GM12864 (cell line): ENCODE data around the gene ATIC.

ENCODE experiments used
- DNase-seq: peaks from one replicate; pipeline ENCODE4 v3.0.0-alpha.2; 2011; ENCODE audit warnings: low read depth
- H3K4me3 ChIP-seq: 2 replicates; pipeline ENCODE4 v1.5.1; 2011; ENCODE audit warnings: mild to moderate bottlenecking, low read depth, low read length, control low read depth
- TF ChIP-seq, protein P1 (sequence below): IDR thresholded peaks from 2 replicates; pipeline ENCODE4 v1.5.1; 2011; ENCODE audit warnings: low read depth, mild to moderate bottlenecking, moderate library complexity, low read length, control low read depth, inconsistent platforms; ENCODE audit errors: missing control alignments

The ATIC gene

DNA sequence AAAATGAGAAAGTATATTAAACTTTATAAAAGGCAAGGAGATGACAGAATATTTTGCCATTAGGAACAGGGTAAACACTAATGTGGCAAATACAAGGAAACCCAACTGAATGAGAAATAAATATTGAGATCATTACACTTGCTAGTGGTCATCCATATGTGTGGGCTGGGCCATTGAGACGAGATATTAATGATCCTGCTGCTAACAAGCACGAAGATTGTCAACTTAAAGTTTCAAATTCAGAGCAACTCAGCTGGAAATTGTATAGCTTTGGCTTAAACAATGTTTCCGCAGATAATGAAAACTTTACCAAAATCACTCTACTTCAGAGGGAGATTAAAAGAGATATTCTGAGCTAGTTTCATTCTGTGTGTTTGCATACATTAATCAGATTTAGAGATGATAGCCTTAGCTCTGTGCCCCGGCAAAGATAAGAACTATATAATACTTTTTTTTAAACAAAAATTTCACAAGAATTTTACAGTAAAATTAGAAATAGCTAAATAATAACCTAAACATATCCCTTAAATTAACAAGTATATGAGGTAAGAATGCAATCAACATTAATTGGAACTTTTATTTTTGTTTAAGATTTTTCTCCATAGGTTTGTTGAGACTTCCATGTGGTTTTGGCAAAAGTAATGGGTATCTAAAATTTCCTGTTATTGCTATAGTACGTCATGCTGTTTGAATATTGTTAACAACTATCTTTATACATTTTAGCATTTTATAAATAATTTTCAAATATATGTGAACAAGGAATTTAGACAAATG is 84.0 kb downstream of the ATIC start:
- TF ChIP-seq, protein P1, sequence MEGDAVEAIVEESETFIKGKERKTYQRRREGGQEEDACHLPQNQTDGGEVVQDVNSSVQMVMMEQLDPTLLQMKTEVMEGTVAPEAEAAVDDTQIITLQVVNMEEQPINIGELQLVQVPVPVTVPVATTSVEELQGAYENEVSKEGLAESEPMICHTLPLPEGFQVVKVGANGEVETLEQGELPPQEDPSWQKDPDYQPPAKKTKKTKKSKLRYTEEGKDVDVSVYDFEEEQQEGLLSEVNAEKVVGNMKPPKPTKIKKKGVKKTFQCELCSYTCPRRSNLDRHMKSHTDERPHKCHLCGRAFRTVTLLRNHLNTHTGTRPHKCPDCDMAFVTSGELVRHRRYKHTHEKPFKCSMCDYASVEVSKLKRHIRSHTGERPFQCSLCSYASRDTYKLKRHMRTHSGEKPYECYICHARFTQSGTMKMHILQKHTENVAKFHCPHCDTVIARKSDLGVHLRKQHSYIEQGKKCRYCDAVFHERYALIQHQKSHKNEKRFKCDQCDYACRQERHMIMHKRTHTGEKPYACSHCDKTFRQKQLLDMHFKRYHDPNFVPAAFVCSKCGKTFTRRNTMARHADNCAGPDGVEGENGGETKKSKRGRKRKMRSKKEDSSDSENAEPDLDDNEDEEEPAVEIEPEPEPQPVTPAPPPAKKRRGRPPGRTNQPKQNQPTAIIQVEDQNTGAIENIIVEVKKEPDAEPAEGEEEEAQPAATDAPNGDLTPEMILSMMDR = no peak
- no peak for DNase-seq
- H3K4me3 ChIP-seq = no peak overlapping the region

DNA sequence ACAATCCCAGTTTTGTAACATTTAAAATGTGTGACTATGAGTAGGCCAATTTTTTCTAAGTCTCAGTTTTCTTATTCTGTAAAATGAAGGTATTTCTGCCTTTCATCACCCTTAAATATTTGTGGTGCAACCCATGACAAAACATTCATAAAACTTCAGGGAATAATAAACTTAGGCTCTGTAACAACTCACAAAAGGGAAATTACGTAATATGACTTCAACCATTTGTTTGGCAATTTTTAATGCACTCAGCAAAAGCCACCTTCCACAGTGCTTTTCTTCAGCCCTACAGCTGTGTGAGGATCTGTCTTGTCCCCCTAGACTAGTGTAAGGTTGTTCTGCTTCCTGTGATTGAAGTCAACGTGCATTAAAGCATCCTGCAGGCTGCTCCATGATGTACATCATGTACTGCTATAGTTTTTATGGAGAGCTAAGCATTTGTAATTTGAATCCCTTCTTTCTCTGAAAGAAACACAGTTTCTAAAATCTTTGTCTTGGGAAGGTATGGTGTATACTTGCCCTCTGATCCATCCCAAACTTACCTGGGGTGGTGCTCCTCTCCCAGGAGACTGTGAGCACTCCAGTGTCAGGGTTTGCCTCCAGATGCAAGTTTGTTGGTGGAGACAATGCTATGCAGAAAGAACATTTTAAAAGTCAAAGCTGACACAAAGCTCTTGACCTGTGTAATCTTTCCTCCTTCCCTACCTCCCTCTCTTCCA is 84.9 kb downstream of the ATIC start:
- DNase-seq = no peak

DNA sequence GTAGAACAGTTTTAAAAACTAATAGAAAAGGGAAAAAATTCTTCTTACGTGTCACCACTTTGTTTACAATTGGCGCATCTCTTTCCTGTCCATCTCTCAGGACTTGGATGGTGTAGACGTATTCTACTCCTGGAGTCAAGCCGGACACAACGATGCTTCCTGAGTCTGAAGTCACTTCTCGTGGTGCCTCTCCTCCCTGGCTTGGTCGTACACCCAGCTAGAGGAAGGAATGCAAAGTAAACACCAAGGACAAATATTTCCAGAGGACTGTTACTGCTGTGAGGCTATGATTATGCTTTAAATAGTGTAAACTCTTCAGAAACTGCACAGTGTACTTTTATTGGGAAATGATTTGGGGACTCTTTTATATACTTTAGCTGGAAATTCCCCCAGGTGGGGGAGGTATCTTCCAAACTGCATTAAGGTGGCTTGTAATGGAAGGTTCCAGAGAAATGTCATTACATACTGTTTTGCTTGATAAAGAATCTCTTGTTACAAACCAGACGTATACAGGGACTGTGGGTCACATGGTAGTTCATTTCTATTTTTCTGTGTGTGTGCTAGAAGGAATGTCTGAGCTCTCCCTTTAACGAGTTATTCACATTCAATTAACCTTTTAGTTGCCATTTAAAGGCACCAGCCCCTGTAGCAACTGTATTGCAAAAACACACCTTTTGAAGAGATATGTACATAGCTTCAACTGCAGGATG is 85.9 kb downstream of the ATIC start:
- DNase-seq = no peak
- H3K4me3 ChIP-seq = no peak overlapping the region
- TF ChIP-seq, protein P1 = no peak

More for the DNA sequence above, 84.9 kb downstream of the ATIC start:
- TF ChIP-seq, protein P1 = no peak
- H3K4me3 ChIP-seq = no peak overlapping the region

DNA sequence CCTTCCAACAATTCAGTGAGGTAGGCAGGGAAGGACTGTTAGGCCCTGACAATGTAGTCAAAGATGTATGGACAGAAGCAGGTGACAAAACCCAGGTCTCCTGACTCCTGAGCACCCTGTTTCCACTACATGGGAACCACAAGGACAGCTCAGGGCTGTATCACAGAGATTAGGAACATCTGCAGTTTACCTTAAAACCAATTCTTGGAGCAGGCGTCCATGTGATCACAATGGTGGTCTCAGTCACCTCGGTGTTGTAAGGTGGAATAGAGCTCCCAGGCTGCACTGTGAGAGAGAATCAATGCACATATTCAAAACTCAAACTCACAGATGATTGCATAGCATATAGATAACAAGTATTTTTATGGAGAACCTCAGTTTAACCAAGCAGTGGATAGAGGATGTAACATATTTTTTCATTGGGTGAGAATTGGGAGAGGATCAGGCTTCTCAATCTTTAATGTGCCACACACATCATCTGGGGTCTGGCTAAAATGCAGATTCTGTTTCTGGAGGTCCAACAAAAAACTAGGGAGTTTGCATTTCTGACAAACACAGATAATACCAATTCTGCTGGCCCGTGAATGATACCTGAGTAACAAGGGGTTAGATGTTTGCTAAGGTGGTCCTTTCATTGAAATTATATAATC is 87.3 kb downstream of the ATIC start:
- TF ChIP-seq, protein P1 = no peak
- no peak overlapping the region for H3K4me3 ChIP-seq
- no peak for DNase-seq
